Measurements from ENCODE around the gene CNTN6. TPM values are rescaled to one million over a fixed set of nuclear protein-coding genes. Genes with fewer than 3 reads are reported as not detected.

Gene CNTN6
- total RNA-seq, 3 donors from 2014 or later = not detected

DNA sequence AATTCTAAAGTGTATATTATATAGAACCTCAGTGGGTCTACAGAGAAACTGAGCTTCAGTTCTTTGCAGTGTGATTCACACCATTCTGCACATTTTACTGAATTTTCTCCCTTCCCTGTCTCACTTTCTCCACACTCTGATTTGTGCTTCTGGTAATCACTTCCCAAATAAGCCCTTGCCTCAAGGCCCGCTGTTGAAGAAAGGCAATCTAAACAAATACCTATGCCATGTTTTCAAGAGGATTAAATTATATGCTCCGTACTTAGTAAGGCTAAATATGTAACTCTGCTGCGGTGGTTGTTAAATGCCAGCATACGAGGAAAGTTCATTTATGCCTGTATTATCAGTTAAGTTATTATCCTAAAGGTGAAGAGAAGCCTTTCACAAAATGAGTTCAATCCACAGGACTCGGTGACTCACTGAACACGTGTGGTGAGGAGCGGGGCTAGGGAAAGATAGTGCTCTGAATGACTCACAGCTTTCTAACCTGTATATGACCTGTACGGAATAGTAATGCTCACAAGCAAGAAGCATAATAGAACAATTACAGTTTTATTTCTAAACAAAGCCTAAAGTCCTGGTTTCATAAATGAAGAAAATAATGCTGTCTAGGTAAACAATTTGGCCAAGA is 25.1 kb downstream of the CNTN6 start:
- ATAC-seq = no peak
- Mint-ChIP-seq H3K4me3 (no peak overlapping the region), H3K36me3 (ENCODE audit: insufficient read depth) (no peaks in the 10 kb centered on the region), H3K9me3 (peaks cover 5% of the 10 kb centered on the region), H3K4me1 (ENCODE audit: low read depth) (no peaks in the 10 kb centered on the region), H3K27me3 (ENCODE audit: low read depth) (no peaks in the 10 kb centered on the region)
- DNase-seq = no peak

GRCh38 chr3:1131166-1131565 is 38.3 kb downstream of the CNTN6 start:
- no peaks in the 10 kb centered on the region for H3K4me1 Mint-ChIP-seq (ENCODE audit: low read depth)
- DNase-seq (no peak), ATAC-seq (no peak)
- no peaks in the 10 kb centered on the region for H3K27me3 Mint-ChIP-seq (ENCODE audit: low read depth)
- no peaks in the 10 kb centered on the region for H3K9me3 Mint-ChIP-seq
- H3K4me3 Mint-ChIP-seq = no peak overlapping the region
- no peaks in the 10 kb centered on the region for H3K36me3 Mint-ChIP-seq (ENCODE audit: insufficient read depth)

- DNase-seq = no peak
- H3K36me3 Mint-ChIP-seq (ENCODE audit: insufficient read depth) = no peaks in the 10 kb centered on the region
- H3K27me3 Mint-ChIP-seq (ENCODE audit: low read depth) = no peaks in the 10 kb centered on the region
- ATAC-seq = no peak
- no peaks in the 10 kb centered on the region for H3K9me3 Mint-ChIP-seq
- H3K4me3 Mint-ChIP-seq = no peak overlapping the region
- H3K4me1 Mint-ChIP-seq (ENCODE audit: low read depth) = no peaks in the 10 kb centered on the region
Observed at GRCh38 chr3:1135194-1135593, 42.4 kb downstream of the CNTN6 start.

DNA sequence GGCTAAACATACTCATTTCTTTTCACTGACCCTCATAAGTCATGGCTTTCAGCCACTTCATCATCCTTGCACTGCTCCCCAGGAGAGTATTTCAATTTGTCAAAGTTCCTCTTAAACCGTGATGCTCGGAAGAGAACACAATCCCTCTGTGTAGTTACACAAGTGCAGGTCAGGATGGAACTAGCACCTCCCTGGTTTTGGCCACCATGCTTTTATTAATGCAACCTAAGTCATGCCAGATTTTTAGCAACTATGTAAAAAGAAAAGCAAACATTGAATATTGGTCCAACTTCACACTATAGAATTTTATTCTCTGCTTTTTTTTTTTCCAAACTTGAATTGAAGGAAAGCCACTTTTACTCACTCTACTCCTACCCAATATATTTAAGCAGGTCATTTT is 45.2 kb downstream of the CNTN6 start:
- Mint-ChIP-seq H3K36me3 (ENCODE audit: insufficient read depth) (no peaks in the 10 kb centered on the region), H3K9me3 (no peaks in the 10 kb centered on the region), H3K4me1 (ENCODE audit: low read depth) (no peaks in the 10 kb centered on the region), H3K4me3 (no peak overlapping the region), H3K27me3 (ENCODE audit: low read depth) (no peaks in the 10 kb centered on the region)
- ATAC-seq = no peak
- DNase-seq = no peak

DNA sequence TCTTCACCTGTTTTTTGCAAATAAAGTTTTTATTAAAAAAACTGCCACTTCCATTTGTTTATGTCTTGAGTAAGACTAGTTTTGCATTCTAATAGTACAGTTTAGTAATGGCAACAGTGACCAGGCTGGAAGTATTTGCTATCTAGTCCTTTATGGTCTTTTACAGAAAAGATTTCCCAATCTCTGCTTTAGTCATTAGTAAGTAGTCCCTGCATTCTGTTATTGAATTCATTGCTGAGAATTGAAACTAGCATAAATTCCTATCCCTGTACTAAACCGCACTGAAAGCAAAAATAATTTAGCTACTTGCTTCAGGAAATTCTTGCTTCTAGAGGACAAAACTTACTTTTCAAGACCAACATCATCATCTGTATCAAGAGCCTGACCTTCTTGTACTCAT is 46.2 kb downstream of the CNTN6 start:
- DNase-seq = no peak
- no peaks in the 10 kb centered on the region for H3K36me3 Mint-ChIP-seq (ENCODE audit: insufficient read depth)

GRCh38 chr3:1147326-1147725 is 54.5 kb downstream of the CNTN6 start:
- DNase-seq (no peak), ATAC-seq (no peak)
- H3K36me3 Mint-ChIP-seq (ENCODE audit: insufficient read depth) = no peaks in the 10 kb centered on the region
- no peaks in the 10 kb centered on the region for H3K4me1 Mint-ChIP-seq (ENCODE audit: low read depth)
- H3K9me3 Mint-ChIP-seq = peaks cover 10% of the 10 kb centered on the region
- no peaks in the 10 kb centered on the region for H3K27me3 Mint-ChIP-seq (ENCODE audit: low read depth)
- no peak overlapping the region for H3K4me3 Mint-ChIP-seq

More for the DNA sequence above, 46.2 kb downstream of the CNTN6 start:
- no peaks in the 10 kb centered on the region for H3K27me3 Mint-ChIP-seq (ENCODE audit: low read depth)
- no peak overlapping the region for H3K4me3 Mint-ChIP-seq
- no peaks in the 10 kb centered on the region for H3K4me1 Mint-ChIP-seq (ENCODE audit: low read depth)
- ATAC-seq = no peak
- no peaks in the 10 kb centered on the region for H3K9me3 Mint-ChIP-seq

DNA sequence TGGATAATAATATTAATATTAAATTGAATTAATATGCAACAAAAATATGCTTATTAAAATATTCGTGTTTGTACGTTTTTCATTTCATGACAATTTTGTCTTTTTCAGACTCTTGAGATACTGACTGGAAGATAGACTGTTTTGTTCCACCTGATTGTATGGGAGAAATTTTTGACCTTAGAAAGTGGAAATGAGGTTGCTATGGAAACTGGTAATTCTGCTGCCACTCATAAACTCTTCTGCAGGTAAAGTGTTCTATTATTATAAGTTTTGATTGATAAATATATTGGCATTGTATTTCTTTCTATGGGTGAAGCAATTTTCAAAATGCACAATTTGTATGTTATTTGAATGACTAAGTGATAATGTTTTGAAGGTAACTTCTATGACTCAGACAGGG is 55.0 kb downstream of the CNTN6 start:
- Mint-ChIP-seq H3K27me3 (ENCODE audit: low read depth) (no peaks in the 10 kb centered on the region), H3K36me3 (ENCODE audit: insufficient read depth) (no peaks in the 10 kb centered on the region), H3K4me1 (ENCODE audit: low read depth) (no peaks in the 10 kb centered on the region), H3K4me3 (no peak overlapping the region), H3K9me3 (peaks cover 10% of the 10 kb centered on the region)
- no peak for ATAC-seq
- no peak for DNase-seq

DNA sequence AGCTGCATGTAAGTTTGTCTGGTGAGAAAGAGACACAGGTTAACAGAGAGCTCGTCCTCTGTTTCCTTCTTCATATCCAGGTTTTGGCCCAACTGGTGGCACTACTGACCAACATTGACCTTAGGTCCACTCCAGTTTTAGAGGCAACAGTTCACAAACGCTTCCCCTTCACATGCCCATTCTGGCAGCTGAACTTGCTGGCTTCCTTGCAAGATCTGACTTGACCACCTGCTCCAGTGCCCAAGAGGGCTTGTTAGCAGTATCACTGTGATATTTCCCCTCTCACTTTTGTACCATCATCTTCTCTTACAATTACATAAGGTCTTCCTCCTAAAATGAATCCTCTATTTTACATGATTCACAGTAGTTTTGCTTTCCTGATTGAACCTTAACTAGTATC is 71.3 kb downstream of the CNTN6 start:
- Mint-ChIP-seq H3K4me3 (no peak overlapping the region), H3K4me1 (ENCODE audit: low read depth) (no peaks in the 10 kb centered on the region), H3K9me3 (no peaks in the 10 kb centered on the region), H3K36me3 (ENCODE audit: insufficient read depth) (no peaks in the 10 kb centered on the region), H3K27me3 (ENCODE audit: low read depth) (no peaks in the 10 kb centered on the region)
- DNase-seq (no peak), ATAC-seq (no peak)

DNA sequence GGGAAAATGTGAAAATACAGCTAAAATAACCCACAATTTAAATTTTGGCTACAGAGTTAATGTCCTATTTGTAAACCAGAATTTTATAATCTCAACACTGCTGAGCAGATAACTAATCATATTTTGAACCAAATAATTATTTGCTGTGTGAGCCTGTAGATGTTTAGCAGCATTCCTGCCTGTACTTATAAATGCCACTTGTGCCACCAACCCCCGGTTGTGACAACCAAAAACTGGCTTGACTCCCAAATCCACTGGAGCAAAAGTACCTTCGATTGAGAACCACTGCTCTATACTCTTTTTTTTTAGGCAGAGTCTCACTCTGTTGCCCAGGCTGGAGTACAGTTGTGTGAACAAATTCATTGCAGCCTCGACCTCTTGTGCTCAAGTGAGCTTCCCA is 78.5 kb downstream of the CNTN6 start:
- ATAC-seq (no peak), DNase-seq (no peak)
- Mint-ChIP-seq H3K4me1 (ENCODE audit: low read depth) (no peaks in the 10 kb centered on the region), H3K36me3 (ENCODE audit: insufficient read depth) (no peaks in the 10 kb centered on the region), H3K9me3 (peaks cover 12% of the 10 kb centered on the region), H3K27me3 (ENCODE audit: low read depth) (no peaks in the 10 kb centered on the region), H3K4me3 (no peak overlapping the region)

DNA sequence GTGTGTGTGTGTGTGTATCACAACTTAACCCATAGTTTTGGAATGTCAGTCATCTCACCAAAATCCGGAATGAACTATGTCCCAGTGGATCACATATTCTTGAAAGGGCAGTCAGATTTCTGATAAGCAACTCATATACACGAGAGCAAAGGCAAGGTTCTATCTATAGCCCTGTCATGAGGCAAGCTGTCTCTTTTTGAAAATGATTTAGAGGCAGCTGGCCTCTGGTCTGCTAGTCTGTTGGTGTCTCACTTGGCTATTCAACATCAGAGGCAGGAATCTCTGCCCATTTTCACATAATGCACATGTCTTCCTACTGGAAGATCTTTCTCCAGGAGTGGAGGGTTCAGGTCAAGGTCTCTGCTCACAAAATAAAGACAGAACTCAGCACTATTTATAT is 79.8 kb downstream of the CNTN6 start:
- peaks cover 16% of the 10 kb centered on the region for H3K9me3 Mint-ChIP-seq
- no peak for DNase-seq
- H3K27me3 Mint-ChIP-seq (ENCODE audit: low read depth) = no peaks in the 10 kb centered on the region
- H3K4me1 Mint-ChIP-seq (ENCODE audit: low read depth) = no peaks in the 10 kb centered on the region
- no peak for ATAC-seq
- H3K4me3 Mint-ChIP-seq = no peak overlapping the region
- no peaks in the 10 kb centered on the region for H3K36me3 Mint-ChIP-seq (ENCODE audit: insufficient read depth)

GRCh38 chr3:1179146-1179545 is 86.3 kb downstream of the CNTN6 start:
- H3K4me3 Mint-ChIP-seq = no peak overlapping the region
- peaks cover 26% of the 10 kb centered on the region for H3K9me3 Mint-ChIP-seq
- no peaks in the 10 kb centered on the region for H3K27me3 Mint-ChIP-seq (ENCODE audit: low read depth)
- no peaks in the 10 kb centered on the region for H3K4me1 Mint-ChIP-seq (ENCODE audit: low read depth)
- DNase-seq (no peak), ATAC-seq (no peak)
- no peaks in the 10 kb centered on the region for H3K36me3 Mint-ChIP-seq (ENCODE audit: insufficient read depth)

DNA sequence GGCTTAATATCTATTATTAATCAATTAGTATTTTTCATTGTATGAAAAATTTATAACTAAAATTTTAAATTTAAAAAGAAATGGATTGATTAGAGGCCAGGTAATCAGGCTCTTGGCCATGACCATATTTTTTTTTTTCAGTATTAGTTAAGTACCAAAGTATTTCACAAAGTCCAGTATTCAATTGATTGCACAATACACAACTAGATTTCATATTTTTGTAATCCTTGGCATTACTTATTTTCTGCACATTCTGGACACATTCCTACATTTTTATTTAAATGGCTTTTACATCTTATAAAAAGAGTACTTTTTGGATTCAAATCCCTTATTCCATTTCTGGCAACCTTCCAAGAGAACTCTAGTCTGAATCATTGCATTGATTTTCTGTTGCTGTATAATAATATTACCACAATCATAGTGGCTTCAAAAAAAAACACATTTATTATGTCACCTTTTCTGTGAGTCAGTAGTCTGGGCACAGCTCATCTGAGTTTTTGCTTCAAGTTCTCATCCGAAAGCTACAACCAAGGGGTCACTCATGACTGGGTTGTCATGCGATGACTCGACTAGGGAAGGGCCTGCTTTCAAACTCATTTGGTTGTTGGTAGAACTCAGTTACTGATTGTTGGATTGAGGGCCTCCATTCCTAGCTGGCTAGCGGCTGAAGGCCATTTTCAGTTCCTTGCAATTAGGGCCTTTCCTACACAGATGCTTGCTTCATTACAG is 90.7 kb downstream of the CNTN6 start:
- no peaks in the 10 kb centered on the region for H3K4me1 Mint-ChIP-seq (ENCODE audit: low read depth)
- peaks cover 6% of the 10 kb centered on the region for H3K9me3 Mint-ChIP-seq
- no peak overlapping the region for H3K4me3 Mint-ChIP-seq
- ATAC-seq = no peak
- H3K36me3 Mint-ChIP-seq (ENCODE audit: insufficient read depth) = no peaks in the 10 kb centered on the region
- no peaks in the 10 kb centered on the region for H3K27me3 Mint-ChIP-seq (ENCODE audit: low read depth)
- DNase-seq = no peak

- ATAC-seq = no peak
- Mint-ChIP-seq H3K4me1 (ENCODE audit: low read depth) (no peaks in the 10 kb centered on the region), H3K27me3 (ENCODE audit: low read depth) (no peaks in the 10 kb centered on the region), H3K4me3 (no peak overlapping the region), H3K36me3 (ENCODE audit: insufficient read depth) (no peaks in the 10 kb centered on the region), H3K9me3 (no peaks in the 10 kb centered on the region)
- DNase-seq = no peak
Observed at GRCh38 chr3:1190569-1190968, 97.7 kb downstream of the CNTN6 start.

GRCh38 chr3:1191026-1191425 is 98.2 kb downstream of the CNTN6 start:
- Mint-ChIP-seq H3K9me3 (no peaks in the 10 kb centered on the region), H3K36me3 (ENCODE audit: insufficient read depth) (no peaks in the 10 kb centered on the region), H3K4me3 (no peak overlapping the region), H3K4me1 (ENCODE audit: low read depth) (no peaks in the 10 kb centered on the region), H3K27me3 (ENCODE audit: low read depth) (no peaks in the 10 kb centered on the region)
- DNase-seq (no peak), ATAC-seq (no peak)

DNA sequence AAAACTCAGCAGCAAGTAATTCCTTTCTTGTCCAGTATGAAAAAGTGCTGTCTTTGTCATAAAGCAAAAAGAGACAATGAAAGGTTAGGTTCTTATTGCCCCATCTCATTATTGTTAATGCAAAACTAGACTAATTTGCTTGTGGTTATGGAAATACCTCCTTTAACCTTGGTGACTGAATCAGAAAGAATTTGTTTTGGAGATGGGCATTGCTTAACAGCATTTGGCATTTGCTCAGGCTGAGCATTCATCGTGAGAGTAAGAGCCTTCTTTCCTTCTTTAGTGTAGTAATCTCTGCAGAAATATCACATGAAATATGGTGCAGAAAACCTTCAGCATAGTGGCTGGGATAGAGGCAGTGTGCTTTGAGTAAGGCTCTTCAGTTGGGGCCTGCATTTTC is 103.1 kb downstream of the CNTN6 start:
- DNase-seq (no peak), ATAC-seq (no peak)
- Mint-ChIP-seq H3K27me3 (ENCODE audit: low read depth) (no peaks in the 10 kb centered on the region), H3K9me3 (peaks cover 8% of the 10 kb centered on the region), H3K4me1 (ENCODE audit: low read depth) (no peaks in the 10 kb centered on the region), H3K4me3 (no peak overlapping the region), H3K36me3 (ENCODE audit: insufficient read depth) (no peaks in the 10 kb centered on the region)
